Liver (tissue), 9 donors: ENCODE measurements around the gene PXYLP1. TPM values are rescaled to one million over a fixed set of nuclear protein-coding genes. Genes with fewer than 3 reads are reported as not detected.

Source experiments
- DNase-seq: peaks from one replicate; pipeline ENCODE4 v3.0.0-alpha.2; 2017; ENCODE audit warnings: low spot score
- H3K27ac ChIP-seq, 2 donors: one replicate each; pipeline ENCODE4 v1.7.0; 2013; ENCODE audit warnings: inconsistent platforms in 2 of 2, low read length in 2 of 2, control low read depth in 1 of 2, low read depth in 1 of 2, mild to moderate bottlenecking in 1 of 2
- H3K27me3 ChIP-seq, 4 donors: one replicate each; pipeline versions ENCODE4 v1.6.1 to v1.7.0; 2013; ENCODE audit warnings: low read length in 3 of 4, inconsistent platforms in 1 of 4, mild to moderate bottlenecking in 1 of 4, moderate library complexity in 1 of 4; ENCODE audit not compliant: control insufficient read depth in 4 of 4, insufficient read depth in 4 of 4
- H3K36me3 ChIP-seq, 4 donors: one replicate each; pipeline versions ENCODE4 v1.6.1 to v1.7.0; 2013; ENCODE audit warnings: low read length in 3 of 4, mild to moderate bottlenecking in 3 of 4, low read depth in 1 of 4, moderate library complexity in 1 of 4; ENCODE audit not compliant: control insufficient read depth in 4 of 4, insufficient read depth in 3 of 4
- H3K4me1 ChIP-seq, 4 donors: one replicate each; pipeline versions ENCODE4 v1.6.1 to v1.7.0; 2013; ENCODE audit warnings: low read length in 3 of 4, mild to moderate bottlenecking in 3 of 4, moderate library complexity in 1 of 4; ENCODE audit not compliant: control insufficient read depth in 4 of 4, insufficient read depth in 4 of 4
- H3K4me3 ChIP-seq, 3 donors: one replicate each; pipeline versions ENCODE4 v1.6.1 to v1.7.0; 2013; ENCODE audit warnings: low read length in 3 of 3, control low read depth in 1 of 3, low read depth in 1 of 3, mild to moderate bottlenecking in 1 of 3
- H3K9ac ChIP-seq, 2 donors: one replicate each; pipeline ENCODE4 v1.7.0; 2013; ENCODE audit warnings: low read length in 2 of 2, mild to moderate bottlenecking in 2 of 2, moderate library complexity in 2 of 2, control low read depth in 1 of 2, low read depth in 1 of 2
- H3K9me3 ChIP-seq, 4 donors: one replicate each; pipeline versions ENCODE4 v1.6.1 to v1.7.0; 2013; ENCODE audit warnings: low read length in 3 of 4; ENCODE audit not compliant: control insufficient read depth in 4 of 4
- ATF3 ChIP-seq: IDR thresholded peaks from 2 replicates; pipeline ENCODE4 v1.6.1; 2016; ENCODE audit warnings: antibody characterized with exemption
- EGR1 ChIP-seq, 2 donors: IDR thresholded peaks; 2 replicates each; pipeline ENCODE4 v1.6.1; 2016 to 2018; ENCODE audit warnings: antibody characterized with exemption in 2 of 2, low read depth in 2 of 2
- FOXA1 ChIP-seq: IDR thresholded peaks from 2 replicates; pipeline ENCODE4 v1.6.1; 2016; ENCODE audit warnings: antibody characterized with exemption
- FOXA2 ChIP-seq: IDR thresholded peaks from 2 replicates; pipeline ENCODE4 v1.6.1; 2016; ENCODE audit warnings: antibody characterized with exemption
- GABPA ChIP-seq, 2 donors: IDR thresholded peaks in 1 of 2; conservative IDR thresholded peaks in 1 of 2; 2 replicates each; pipeline ENCODE4 v1.6.1; 2016; ENCODE audit warnings: antibody characterized with exemption in 2 of 2, mild to moderate bottlenecking in 1 of 2, moderate library complexity in 1 of 2
- HNF4A ChIP-seq, 2 donors: conservative IDR thresholded peaks; 2 replicates each; pipeline ENCODE4 v1.6.1; 2016; ENCODE audit warnings: antibody characterized with exemption in 2 of 2, mild to moderate bottlenecking in 2 of 2
- HNF4G ChIP-seq: IDR thresholded peaks from 2 replicates; pipeline ENCODE4 v1.6.1; 2016; ENCODE audit warnings: antibody characterized with exemption
- JUND ChIP-seq, 2 donors: IDR thresholded peaks; 2 replicates each; pipeline ENCODE4 v1.6.1; 2016; ENCODE audit warnings: antibody characterized with exemption in 2 of 2
- NR2F2 ChIP-seq: IDR thresholded peaks from 2 replicates; pipeline ENCODE4 v1.6.1; 2016; ENCODE audit warnings: antibody characterized with exemption
- RAD21 ChIP-seq, 2 donors: IDR thresholded peaks; 2 replicates each; pipeline ENCODE4 v1.6.1; 2016; ENCODE audit warnings: antibody characterized with exemption in 2 of 2, mild to moderate bottlenecking in 2 of 2
- RXRA ChIP-seq, 2 donors: IDR thresholded peaks; 2 replicates each; pipeline ENCODE4 v1.6.1; 2017 to 2018; ENCODE audit warnings: antibody characterized with exemption in 2 of 2, mild to moderate bottlenecking in 1 of 2
- SP1 ChIP-seq: IDR thresholded peaks from 2 replicates; pipeline ENCODE4 v1.6.1; 2018; ENCODE audit warnings: antibody characterized with exemption, mild to moderate bottlenecking
- TAF1 ChIP-seq: conservative IDR thresholded peaks from 2 replicates; pipeline ENCODE4 v1.6.1; 2016; ENCODE audit warnings: antibody characterized with exemption, mild to moderate bottlenecking
- YY1 ChIP-seq: IDR thresholded peaks from 2 replicates; pipeline ENCODE4 v1.6.1; 2016; ENCODE audit warnings: antibody characterized with exemption, mild to moderate bottlenecking
- ZBTB33 ChIP-seq: IDR thresholded peaks from 2 replicates; pipeline ENCODE4 v1.6.1; 2016; ENCODE audit warnings: antibody characterized with exemption
- WGBS: extraction: QIAGEN DNeasy Blood & Tissue Kit; methylation state at CpG from one replicate; pipeline ENCODE4 v1.1.7; 2013; 5-methylcytosine and 5-hydroxymethylcytosine counted together
- polyA plus RNA-seq, 2 donors: library from polyadenylated mRNA; stranded (reverse) in 1 of 2; unstranded in 1 of 2; fragments of 200-250 nt in 1 of 2; fragments of >200 nt in 1 of 2; fragmentation: Nextera tagmentation in 1 of 2; extraction: Ambion mirVana in 1 of 2; gene quantifications; one replicate each; pipeline versions ENCODE4 v1.2.1 to v1.2.3, GENCODE V29; 2013 to 2015
- total RNA-seq, 2 donors: library from RNA; depleted of rRNA; stranded (reverse); fragments of >200 nt; gene quantifications; one replicate each; pipeline ENCODE4 v1.2.3, GENCODE V29; 2014
- TF ChIP-seq, protein P1 (sequence below): IDR thresholded peaks from 2 replicates; pipeline ENCODE4 v1.6.1; 2016; ENCODE audit warnings: antibody characterized with exemption
- TF ChIP-seq, protein P2 (sequence below): fragments of 150-350 bp; IDR thresholded peaks from 2 replicates; pipeline ENCODE4 v1.5.1; 2017; ENCODE audit warnings: improper control_type of control experiment, low read depth, low read length; ENCODE audit not compliant: missing input control
- TF ChIP-seq, protein P3 (sequence below): IDR thresholded peaks from 2 replicates; pipeline ENCODE4 v1.6.1; 2016; ENCODE audit warnings: antibody characterized with exemption, mild to moderate bottlenecking
- donor health status: healthy.
- donor health status: healthy.
- donor health status: healthy.
- donor health status: healthy.
- donor health status: healthy.

PXYLP1 gene
- total and polyA plus RNA-seq, 4 donors: 1.1 to 5.3 (median 3.1) TPM

GRCh38 chr3:141235661-141236171 lies 4.1 kb downstream of the PXYLP1 start:
- 36% methylated on average over 10 of the region's 10 CpGs for WGBS
- Histone ChIP-seq H3K27ac (peak overlapping the region in 1 of 2 donors; percentile 30), H3K9ac (no peak overlapping the region), H3K9me3 (no peaks in the 10 kb centered on the region), H3K36me3 (no peaks in the 10 kb centered on the region), H3K4me1 (peaks cover 2 to 25% (median 18%) of the 10 kb centered on the region in 4 donors), H3K4me3 (no peak overlapping the region), H3K27me3 (no peaks in the 10 kb centered on the region)
- TF ChIP-seq, protein P1, sequence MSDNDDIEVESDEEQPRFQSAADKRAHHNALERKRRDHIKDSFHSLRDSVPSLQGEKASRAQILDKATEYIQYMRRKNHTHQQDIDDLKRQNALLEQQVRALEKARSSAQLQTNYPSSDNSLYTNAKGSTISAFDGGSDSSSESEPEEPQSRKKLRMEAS: peak; percentile 73
- peak; percentile 82 to 87 for TF ChIP-seq RAD21 (IDR thresholded peaks at IDR 0.05)
- peak; percentile 85 for TF ChIP-seq YY1
- no peak for TF ChIP-seq FOXA1
- TF ChIP-seq, protein P2, sequence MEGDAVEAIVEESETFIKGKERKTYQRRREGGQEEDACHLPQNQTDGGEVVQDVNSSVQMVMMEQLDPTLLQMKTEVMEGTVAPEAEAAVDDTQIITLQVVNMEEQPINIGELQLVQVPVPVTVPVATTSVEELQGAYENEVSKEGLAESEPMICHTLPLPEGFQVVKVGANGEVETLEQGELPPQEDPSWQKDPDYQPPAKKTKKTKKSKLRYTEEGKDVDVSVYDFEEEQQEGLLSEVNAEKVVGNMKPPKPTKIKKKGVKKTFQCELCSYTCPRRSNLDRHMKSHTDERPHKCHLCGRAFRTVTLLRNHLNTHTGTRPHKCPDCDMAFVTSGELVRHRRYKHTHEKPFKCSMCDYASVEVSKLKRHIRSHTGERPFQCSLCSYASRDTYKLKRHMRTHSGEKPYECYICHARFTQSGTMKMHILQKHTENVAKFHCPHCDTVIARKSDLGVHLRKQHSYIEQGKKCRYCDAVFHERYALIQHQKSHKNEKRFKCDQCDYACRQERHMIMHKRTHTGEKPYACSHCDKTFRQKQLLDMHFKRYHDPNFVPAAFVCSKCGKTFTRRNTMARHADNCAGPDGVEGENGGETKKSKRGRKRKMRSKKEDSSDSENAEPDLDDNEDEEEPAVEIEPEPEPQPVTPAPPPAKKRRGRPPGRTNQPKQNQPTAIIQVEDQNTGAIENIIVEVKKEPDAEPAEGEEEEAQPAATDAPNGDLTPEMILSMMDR: peak; percentile 59
- TF ChIP-seq HNF4G: peak; percentile 98
- peak; percentile 28 for TF ChIP-seq ZBTB33
- TF ChIP-seq NR2F2: peak; percentile 49
- no peak for TF ChIP-seq ATF3
- TF ChIP-seq, protein P3, sequence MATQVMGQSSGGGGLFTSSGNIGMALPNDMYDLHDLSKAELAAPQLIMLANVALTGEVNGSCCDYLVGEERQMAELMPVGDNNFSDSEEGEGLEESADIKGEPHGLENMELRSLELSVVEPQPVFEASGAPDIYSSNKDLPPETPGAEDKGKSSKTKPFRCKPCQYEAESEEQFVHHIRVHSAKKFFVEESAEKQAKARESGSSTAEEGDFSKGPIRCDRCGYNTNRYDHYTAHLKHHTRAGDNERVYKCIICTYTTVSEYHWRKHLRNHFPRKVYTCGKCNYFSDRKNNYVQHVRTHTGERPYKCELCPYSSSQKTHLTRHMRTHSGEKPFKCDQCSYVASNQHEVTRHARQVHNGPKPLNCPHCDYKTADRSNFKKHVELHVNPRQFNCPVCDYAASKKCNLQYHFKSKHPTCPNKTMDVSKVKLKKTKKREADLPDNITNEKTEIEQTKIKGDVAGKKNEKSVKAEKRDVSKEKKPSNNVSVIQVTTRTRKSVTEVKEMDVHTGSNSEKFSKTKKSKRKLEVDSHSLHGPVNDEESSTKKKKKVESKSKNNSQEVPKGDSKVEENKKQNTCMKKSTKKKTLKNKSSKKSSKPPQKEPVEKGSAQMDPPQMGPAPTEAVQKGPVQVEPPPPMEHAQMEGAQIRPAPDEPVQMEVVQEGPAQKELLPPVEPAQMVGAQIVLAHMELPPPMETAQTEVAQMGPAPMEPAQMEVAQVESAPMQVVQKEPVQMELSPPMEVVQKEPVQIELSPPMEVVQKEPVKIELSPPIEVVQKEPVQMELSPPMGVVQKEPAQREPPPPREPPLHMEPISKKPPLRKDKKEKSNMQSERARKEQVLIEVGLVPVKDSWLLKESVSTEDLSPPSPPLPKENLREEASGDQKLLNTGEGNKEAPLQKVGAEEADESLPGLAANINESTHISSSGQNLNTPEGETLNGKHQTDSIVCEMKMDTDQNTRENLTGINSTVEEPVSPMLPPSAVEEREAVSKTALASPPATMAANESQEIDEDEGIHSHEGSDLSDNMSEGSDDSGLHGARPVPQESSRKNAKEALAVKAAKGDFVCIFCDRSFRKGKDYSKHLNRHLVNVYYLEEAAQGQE: peak; percentile 80
- peak; percentile 59 to 61 for TF ChIP-seq JUND (IDR thresholded peaks at IDR 0.05)
- TF ChIP-seq FOXA2: peak; percentile 35
- no peak for TF ChIP-seq TAF1
- TF ChIP-seq GABPA (IDR thresholded peaks at IDR 0.05 in 1 of 2, conservative IDR thresholded peaks at IDR 0.05 in 1 of 2): no peak
- TF ChIP-seq RXRA (IDR thresholded peaks at IDR 0.05): peak; percentile 85 to 92
- TF ChIP-seq EGR1 (IDR thresholded peaks at IDR 0.05; ENCODE audit: low read depth in 2 of 2): peak in 1 of 2 donors; percentile 23
- TF ChIP-seq SP1: peak; percentile 96
- TF ChIP-seq HNF4A (conservative IDR thresholded peaks at IDR 0.05): peak; percentile 99 to 100
- peak; percentile 53 for DNase-seq
